Spleen (tissue), 7 donors: ENCODE data around the gene ZBTB4.

Source experiments
- CTCF ChIP-seq, 11 experiments: fragments of 200-600 bp in 7 of 11; fragments of 450-650 bp in 4 of 11; sonication (generic) in 4 of 11; IDR thresholded peaks in 8 of 11; conservative IDR thresholded peaks in 3 of 11; 1 replicate in 7 of 11; 2 replicates in 4 of 11; pipeline versions ENCODE4 v1.4.0 to v1.8.0; 2016 to 2021; ENCODE audit warnings: antibody characterized with exemption in 11 of 11, inconsistent platforms in 4 of 11, mild to moderate bottlenecking in 1 of 11
- POLR2A ChIP-seq, 3 donors: fragments of 450-650 bp; IDR thresholded peaks; one replicate each; pipeline ENCODE4 v1.5.1; 2017; ENCODE audit warnings: antibody characterized with exemption in 3 of 3, mild to moderate bottlenecking in 1 of 3
- POLR2AphosphoS5 ChIP-seq, 3 donors: sonication (generic); formaldehyde crosslinking; IDR thresholded peaks; one replicate each; pipeline ENCODE4 v1.5.1; 2017; ENCODE audit warnings: antibody characterized with exemption in 3 of 3
- donor health status: DM: no; HTN: no; CAD: no; lungs with moderate emphysema.
- donor health status: DM: no; HTN: no; CAD: no.
- donor health status: DM: no; HTN: no; CAD: no.

GRCh38 chr17:7427549-7427948, 51.9 kb downstream of the ZBTB4 start:
- TF ChIP-seq CTCF (IDR thresholded peaks at IDR 0.05 in 8 of 11, conservative IDR thresholded peaks at IDR 0.05 in 3 of 11), result no peak
- no peak for TF ChIP-seq POLR2A (IDR thresholded peaks at IDR 0.05)
- no peak for TF ChIP-seq POLR2AphosphoS5 (IDR thresholded peaks at IDR 0.05)
